ENCODE measurements around the gene NPIPA1.
"Not testable (repeated sequence)": the region's sequence is repeated elsewhere in the genome, so short reads cannot be mapped to it uniquely, and the experiment has no call there.

GRCh38 chr16:14912588-14912987, 24.7 kb upstream of the NPIPA1 start:
- not testable (repeated sequence) for TF ChIP-seq MYC (IDR thresholded peaks at IDR 0.05; ENCODE audit: low read depth, low read length); CTCF (IDR thresholded peaks at IDR 0.05; ENCODE audit: low read depth, low read length); POLR2A (IDR thresholded peaks at IDR 0.05; ENCODE audit: extremely low read depth, insufficient read length)
